RWPE2 (cell line): ENCODE measurements around the gene SLC39A11.
"Not testable (repeated sequence)": the region's sequence is repeated elsewhere in the genome, so short reads cannot be mapped to it uniquely, and the experiment has no call there.

Source experiments
- ATAC-seq: fragments of 200-7000 bp; cut with Tn5 transposase; 3 replicates; pipeline ENCODE4 v1.9.1; 2021; ENCODE audit warnings: low read depth
- DNase-seq: peaks from one replicate; pipeline ENCODE4 v3.0.0-alpha.2; 2020; ENCODE audit warnings: low spot score
- H3K27ac ChIP-seq: fragments of 450-650 bp; 2 replicates; pipeline ENCODE4 v1.5.1; 2017; ENCODE audit warnings: mild to moderate bottlenecking; ENCODE audit not compliant: poor library complexity, severe bottlenecking
- H3K27me3 ChIP-seq: fragments of 250-450 bp; sonication (Bioruptor Pico); 2 replicates; pipeline ENCODE4 v1.5.1; 2021; ENCODE audit warnings: mild to moderate bottlenecking, moderate library complexity; ENCODE audit not compliant: insufficient read depth, poor library complexity, severe bottlenecking
- H3K36me3 ChIP-seq: fragments of 250-450 bp; sonication (Bioruptor Pico); 2 replicates; pipeline ENCODE4 v1.5.1; 2020; ENCODE audit warnings: low read depth, mild to moderate bottlenecking, moderate library complexity
- H3K4me1 ChIP-seq: fragments of 250-450 bp; sonication (Bioruptor Pico); 2 replicates; pipeline ENCODE4 v1.5.1; 2021; ENCODE audit warnings: mild to moderate bottlenecking, moderate library complexity; ENCODE audit not compliant: insufficient read depth, poor library complexity, severe bottlenecking
- H3K4me3 ChIP-seq: fragments of 250-450 bp; sonication (Bioruptor Pico); 2 replicates; pipeline ENCODE4 v1.5.1; 2021; ENCODE audit warnings: mild to moderate bottlenecking, moderate library complexity; ENCODE audit not compliant: severe bottlenecking
- H3K9me3 ChIP-seq: fragments of 250-450 bp; sonication (Bioruptor Pico); 2 replicates; pipeline ENCODE4 v1.5.1; 2021; ENCODE audit warnings: mild to moderate bottlenecking, moderate library complexity; ENCODE audit not compliant: severe bottlenecking
- TF ChIP-seq, protein P1 (sequence below): fragments of 450-650 bp; IDR thresholded peaks from one replicate; pipeline ENCODE4 v1.5.1; 2017; ENCODE audit warnings: mild to moderate bottlenecking, moderate library complexity; ENCODE audit not compliant: poor library complexity, severe bottlenecking

Gene SLC39A11

DNA sequence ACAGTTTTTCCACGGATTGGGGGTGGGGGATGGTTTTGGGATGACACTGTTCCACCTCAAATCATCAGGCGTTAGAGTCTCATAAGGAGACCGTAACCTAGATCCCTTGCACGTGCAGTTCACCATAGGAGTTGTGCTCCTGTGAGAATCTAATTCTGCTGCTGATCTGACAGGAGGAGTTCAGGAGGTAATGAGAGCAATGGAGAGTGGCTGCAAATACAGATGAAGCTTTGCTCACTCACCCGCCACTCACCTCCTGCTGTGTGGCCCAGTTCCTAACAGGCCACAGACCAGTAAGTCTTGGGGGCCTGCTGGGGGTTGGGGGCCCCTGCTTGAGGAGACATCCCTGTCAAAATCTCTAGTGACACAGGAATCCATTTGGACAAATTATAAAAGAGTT, 29.8 kb downstream of the SLC39A11 start:
- no peak for DNase-seq
- TF ChIP-seq, protein P1, sequence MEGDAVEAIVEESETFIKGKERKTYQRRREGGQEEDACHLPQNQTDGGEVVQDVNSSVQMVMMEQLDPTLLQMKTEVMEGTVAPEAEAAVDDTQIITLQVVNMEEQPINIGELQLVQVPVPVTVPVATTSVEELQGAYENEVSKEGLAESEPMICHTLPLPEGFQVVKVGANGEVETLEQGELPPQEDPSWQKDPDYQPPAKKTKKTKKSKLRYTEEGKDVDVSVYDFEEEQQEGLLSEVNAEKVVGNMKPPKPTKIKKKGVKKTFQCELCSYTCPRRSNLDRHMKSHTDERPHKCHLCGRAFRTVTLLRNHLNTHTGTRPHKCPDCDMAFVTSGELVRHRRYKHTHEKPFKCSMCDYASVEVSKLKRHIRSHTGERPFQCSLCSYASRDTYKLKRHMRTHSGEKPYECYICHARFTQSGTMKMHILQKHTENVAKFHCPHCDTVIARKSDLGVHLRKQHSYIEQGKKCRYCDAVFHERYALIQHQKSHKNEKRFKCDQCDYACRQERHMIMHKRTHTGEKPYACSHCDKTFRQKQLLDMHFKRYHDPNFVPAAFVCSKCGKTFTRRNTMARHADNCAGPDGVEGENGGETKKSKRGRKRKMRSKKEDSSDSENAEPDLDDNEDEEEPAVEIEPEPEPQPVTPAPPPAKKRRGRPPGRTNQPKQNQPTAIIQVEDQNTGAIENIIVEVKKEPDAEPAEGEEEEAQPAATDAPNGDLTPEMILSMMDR: no peak
- H3K36me3 ChIP-seq: no peaks in the 10 kb centered on the region
- no peak overlapping the region for H3K4me3 ChIP-seq
- no peaks in the 10 kb centered on the region for H3K27me3 ChIP-seq
- ATAC-seq: no peak
- H3K4me1 ChIP-seq: no peaks in the 10 kb centered on the region
- no peak overlapping the region for H3K27ac ChIP-seq
- H3K9me3 ChIP-seq: no peaks in the 10 kb centered on the region

DNA sequence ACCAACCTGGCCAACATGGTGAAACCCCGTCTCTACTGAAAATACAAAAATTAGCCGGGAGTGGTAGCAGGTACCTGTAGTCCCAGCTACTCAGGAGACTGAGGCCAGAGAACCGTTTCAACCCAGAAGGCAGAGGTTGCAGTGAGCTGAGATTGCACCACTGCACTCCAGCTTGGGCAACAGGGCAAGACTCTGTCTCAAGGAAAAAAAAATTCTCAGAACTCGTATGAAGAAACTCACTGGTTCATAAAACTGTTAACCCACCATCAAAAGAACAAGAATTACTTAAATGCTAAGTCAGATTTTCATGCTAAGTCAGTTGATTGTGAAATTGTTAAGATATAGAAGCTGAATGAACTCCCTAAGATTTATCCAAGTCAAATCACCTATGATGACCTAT, 31.3 kb downstream of the SLC39A11 start:
- no peak overlapping the region for H3K27ac ChIP-seq
- no peak for DNase-seq
- H3K36me3 ChIP-seq: no peaks in the 10 kb centered on the region
- TF ChIP-seq, protein P1: no peak
- H3K4me3 ChIP-seq: no peak overlapping the region
- H3K27me3 ChIP-seq: no peaks in the 10 kb centered on the region
- H3K9me3 ChIP-seq: no peaks in the 10 kb centered on the region
- H3K4me1 ChIP-seq: no peaks in the 10 kb centered on the region
- ATAC-seq: no peak

DNA sequence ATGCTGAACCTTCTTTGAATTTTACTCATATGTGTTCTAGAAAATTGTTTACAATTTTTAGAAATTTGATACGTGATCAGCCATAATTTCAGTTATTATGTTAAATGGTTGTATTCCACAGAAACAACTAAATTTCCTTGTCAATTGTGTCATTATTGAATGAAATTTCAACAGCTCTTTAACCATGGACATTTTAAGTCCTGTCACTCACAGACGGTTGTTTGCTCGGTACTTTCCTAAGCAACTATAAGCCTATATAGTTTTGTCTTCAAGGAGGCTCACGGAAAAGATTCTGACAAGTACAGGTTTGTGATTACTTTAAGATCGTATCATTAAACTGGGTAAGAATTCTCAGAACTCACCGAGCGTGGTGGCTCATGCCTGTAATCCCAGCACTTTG, 31.8 kb downstream of the SLC39A11 start:
- no peak for DNase-seq
- H3K4me3 ChIP-seq: no peak overlapping the region
- H3K9me3 ChIP-seq: no peaks in the 10 kb centered on the region
- no peaks in the 10 kb centered on the region for H3K36me3 ChIP-seq
- no peak for ATAC-seq
- TF ChIP-seq, protein P1: no peak
- H3K27ac ChIP-seq: no peak overlapping the region
- H3K27me3 ChIP-seq: no peaks in the 10 kb centered on the region
- H3K4me1 ChIP-seq: no peaks in the 10 kb centered on the region

DNA sequence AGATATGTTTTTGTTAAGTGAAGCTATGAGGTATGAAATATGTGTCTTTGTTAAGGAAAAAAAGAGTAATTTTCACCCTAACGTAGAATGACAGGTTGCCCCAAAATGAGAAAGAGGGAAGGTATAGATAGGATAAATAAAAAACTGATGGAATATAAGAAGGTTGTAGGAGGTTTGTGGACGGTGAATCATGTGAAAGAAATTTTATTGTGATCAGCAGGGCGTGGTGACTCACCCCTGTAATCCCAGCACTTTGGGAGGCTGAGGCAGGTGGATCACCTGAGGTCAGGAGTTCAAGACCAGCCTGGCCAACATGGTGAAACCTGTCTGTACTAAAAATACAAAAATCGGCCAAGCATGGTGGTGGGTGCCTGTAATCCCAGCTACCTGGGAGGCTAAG, 32.8 kb downstream of the SLC39A11 start:
- H3K27me3 ChIP-seq, H3K36me3 ChIP-seq, DNase-seq, H3K4me1 ChIP-seq, H3K27ac ChIP-seq, H3K9me3 ChIP-seq, H3K4me3 ChIP-seq: not testable (repeated sequence)
- peak; percentile 58; the same call in 1 of the 3 replicates for ATAC-seq

DNA sequence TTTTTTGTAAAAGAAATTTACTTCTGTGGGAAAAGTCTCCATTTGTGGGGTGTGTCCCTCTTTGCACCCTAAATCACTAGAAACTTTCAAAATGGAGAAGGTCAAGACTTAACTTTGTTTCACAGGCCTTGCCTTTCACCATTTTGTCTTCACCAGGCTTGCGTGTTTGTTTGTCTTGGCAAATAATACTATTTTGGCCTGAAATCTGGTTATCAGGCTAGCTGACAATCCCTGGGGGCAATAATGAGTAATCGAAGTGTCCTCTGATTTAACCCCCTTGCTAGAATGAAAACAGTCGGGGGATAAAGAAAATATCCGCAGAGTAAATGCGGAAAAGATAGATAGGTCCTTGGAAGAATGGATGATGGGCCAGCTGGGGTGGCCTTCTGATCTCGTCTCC, 34.5 kb downstream of the SLC39A11 start:
- DNase-seq: no peak
- Histone ChIP-seq H3K4me1 (no peaks in the 10 kb centered on the region), H3K27me3 (no peaks in the 10 kb centered on the region), H3K9me3 (no peaks in the 10 kb centered on the region), H3K4me3 (no peak overlapping the region), H3K36me3 (no peaks in the 10 kb centered on the region), H3K27ac (no peak overlapping the region)
- TF ChIP-seq, protein P1: no peak
- no peak for ATAC-seq
